GM18858 (cell line): ENCODE data around the gene WBP11.
"Not testable (repeated sequence)": the region's sequence is repeated elsewhere in the genome, so short reads cannot be mapped to it uniquely, and the experiment has no call there.

Experiments
- ATAC-seq: cut with Tn5 transposase; IDR thresholded peaks from one replicate; pipeline ENCODE4 v1.9.1; 2021; ENCODE audit not compliant: unreplicated experiment

WBP11 gene

GRCh38 chr12:14773685-14774073, 29.6 kb downstream of the WBP11 start:
- peak; percentile 5 for ATAC-seq

GRCh38 chr12:14772946-14773345, 30.3 kb downstream of the WBP11 start:
- ATAC-seq, result no peak

GRCh38 chr12:14771651-14772137, 31.6 kb downstream of the WBP11 start:
- ATAC-seq, result no peak

GRCh38 chr12:14770496-14771461, 32.5 kb downstream of the WBP11 start:
- ATAC-seq, result peak; percentile 21

GRCh38 chr12:14769969-14770495, 33.2 kb downstream of the WBP11 start:
- peak; percentile 23 for ATAC-seq

- no peak for ATAC-seq
These were observed 33.8 kb downstream of the WBP11 start for GRCh38 chr12:14769466-14769968.

GRCh38 chr12:14768823-14769405, 34.4 kb downstream of the WBP11 start:
- ATAC-seq, result no peak

GRCh38 chr12:14767617-14768016, 35.7 kb downstream of the WBP11 start:
- ATAC-seq, result no peak

GRCh38 chr12:14766649-14767215, 36.5 kb downstream of the WBP11 start:
- no peak for ATAC-seq

GRCh38 chr12:14766020-14766419, 37.3 kb downstream of the WBP11 start:
- ATAC-seq, result not testable (repeated sequence)

- ATAC-seq, result no peak
These were observed 37.9 kb downstream of the WBP11 start for GRCh38 chr12:14765398-14765797.

GRCh38 chr12:14759711-14760280, 43.5 kb downstream of the WBP11 start:
- ATAC-seq, result not testable (repeated sequence)

- ATAC-seq, result no peak
These were observed 46.7 kb downstream of the WBP11 start for GRCh38 chr12:14756334-14757143.

GRCh38 chr12:14751986-14752385, 51.3 kb downstream of the WBP11 start:
- no peak for ATAC-seq

- ATAC-seq, result no peak
These were observed 60.2 kb downstream of the WBP11 start for GRCh38 chr12:14743061-14743460.

GRCh38 chr12:14741942-14742341, 61.3 kb downstream of the WBP11 start:
- no peak for ATAC-seq

- ATAC-seq, result no peak
These were observed 62.1 kb downstream of the WBP11 start for GRCh38 chr12:14741153-14741552.

- not testable (repeated sequence) for ATAC-seq
These were observed 66.8 kb downstream of the WBP11 start for GRCh38 chr12:14736441-14736840.
